Activated CD4-positive, alpha-beta T cell treated with anti-CD3 and anti-CD28 coated beads, Interleukin-2, amount 50 U/mL, for 16 hours (primary cell): ENCODE results near the gene OR4F6.
"Not testable (repeated sequence)": the region's sequence is repeated elsewhere in the genome, so short reads cannot be mapped to it uniquely, and the experiment has no call there.

ENCODE experiments used
- DNase-seq: peaks from one replicate; pipeline ENCODE4 v3.0.0-alpha.2; 2020

OR4F6 gene

DNA sequence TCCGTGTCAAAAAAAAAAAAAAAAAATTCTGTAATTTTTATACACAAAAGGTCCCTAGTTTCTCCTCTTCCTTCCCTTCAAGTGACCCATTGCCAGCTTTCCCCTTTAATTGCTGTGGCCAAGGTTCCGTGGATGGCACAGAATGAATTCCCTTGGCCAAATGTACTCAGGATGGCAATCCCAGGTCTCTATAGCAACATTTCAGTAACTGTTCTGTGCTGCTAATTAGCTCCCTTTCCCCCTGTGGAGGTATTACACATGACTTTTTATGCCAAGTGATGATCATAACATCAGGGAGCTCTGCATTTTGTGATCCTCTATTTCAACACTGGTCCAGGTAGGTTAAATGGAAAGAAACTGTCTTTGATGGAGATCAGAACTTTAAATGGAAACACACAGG is at the start of gene OR4F6:
Gene OR4F6, plus strand, starts transcription at position 301 of the 400 bp plus-strand sequence. CDS start 2,211 bp downstream, outside the sequence.
- no peak for DNase-seq

DNA sequence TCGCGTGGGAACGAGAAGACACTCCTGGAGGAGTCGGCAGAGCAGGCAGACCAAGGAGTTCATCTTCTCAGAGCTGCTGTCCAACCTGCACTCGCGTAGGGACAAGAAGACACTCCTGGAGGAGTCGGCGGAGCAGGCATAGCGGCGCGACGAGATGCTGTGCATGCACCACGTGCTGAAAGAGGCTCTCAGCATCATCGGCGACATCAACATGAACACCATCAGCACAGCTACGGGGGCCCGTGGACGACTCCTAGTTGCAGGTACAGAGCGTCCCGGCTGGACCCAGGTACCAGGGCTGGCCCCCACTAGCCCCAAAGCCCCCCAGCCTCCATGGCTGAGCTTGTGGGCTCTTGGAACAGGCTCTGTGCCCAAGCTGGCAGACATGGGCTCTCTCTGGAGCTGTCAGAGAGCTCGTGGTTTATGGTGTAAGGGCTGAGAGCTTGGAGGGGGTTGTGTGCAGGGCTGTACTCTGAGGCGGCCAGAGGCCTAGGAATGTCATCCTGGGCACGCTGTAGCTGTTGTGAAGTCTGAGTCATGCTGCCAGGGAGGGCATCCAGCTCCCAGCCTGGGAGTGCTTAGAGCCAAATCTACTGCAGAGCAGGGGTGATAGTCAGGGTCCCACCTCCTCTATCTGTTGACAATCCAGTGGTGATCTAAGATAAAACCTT is 38.5 kb upstream of the OR4F6 start:
- not testable (repeated sequence) for DNase-seq

DNA sequence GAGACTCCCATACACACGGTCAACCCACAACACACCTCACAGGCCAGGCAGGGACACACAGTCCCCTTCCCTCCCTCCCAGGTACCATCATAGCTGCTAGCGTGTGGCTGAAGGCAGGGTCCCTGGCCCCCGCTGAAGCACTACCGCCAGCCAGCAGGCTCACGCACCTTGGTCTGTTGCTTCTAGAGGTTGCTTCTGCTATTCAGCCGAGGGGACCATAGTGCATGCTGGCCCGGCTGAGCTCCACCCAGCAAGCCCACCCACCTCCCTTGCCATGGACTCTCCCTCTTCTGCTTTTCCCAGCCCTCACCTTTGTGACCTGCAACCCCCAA is 38.0 kb upstream of the OR4F6 start:
- not testable (repeated sequence) for DNase-seq

- no peak for DNase-seq
Observed at GRCh38 chr15:101765772-101766456, 37.4 kb upstream of the OR4F6 start.

DNA sequence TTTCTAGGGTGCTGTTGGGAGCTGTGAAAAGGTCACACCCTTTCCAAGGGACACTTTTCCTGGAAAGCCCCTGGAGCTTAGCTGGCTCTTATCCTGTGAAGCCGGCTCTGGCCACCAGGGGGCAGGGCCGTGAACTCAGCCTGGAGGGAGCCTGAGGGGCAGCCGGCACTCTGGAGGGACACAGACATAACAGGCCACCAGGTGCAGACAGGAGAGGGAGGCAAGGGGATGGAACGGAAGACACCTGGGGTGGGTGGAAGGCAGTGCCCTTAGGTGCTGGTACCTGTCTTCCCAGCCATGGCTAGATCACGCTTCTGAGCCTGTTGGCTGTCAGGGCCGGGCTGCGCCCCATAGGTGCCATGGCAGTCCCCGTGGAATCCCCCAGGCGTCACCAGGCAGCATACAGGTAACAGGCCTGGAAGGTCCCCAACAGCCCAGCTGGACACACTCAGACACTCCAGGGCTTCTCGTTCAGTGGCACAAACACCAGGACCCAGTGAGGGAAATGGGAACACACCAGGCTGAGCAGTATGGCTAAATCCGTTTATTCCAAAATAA is 36.1 kb upstream of the OR4F6 start:
- DNase-seq, result not testable (repeated sequence)

- DNase-seq, result no peak
Observed at GRCh38 chr15:101772921-101773320, 30.4 kb upstream of the OR4F6 start.

DNA sequence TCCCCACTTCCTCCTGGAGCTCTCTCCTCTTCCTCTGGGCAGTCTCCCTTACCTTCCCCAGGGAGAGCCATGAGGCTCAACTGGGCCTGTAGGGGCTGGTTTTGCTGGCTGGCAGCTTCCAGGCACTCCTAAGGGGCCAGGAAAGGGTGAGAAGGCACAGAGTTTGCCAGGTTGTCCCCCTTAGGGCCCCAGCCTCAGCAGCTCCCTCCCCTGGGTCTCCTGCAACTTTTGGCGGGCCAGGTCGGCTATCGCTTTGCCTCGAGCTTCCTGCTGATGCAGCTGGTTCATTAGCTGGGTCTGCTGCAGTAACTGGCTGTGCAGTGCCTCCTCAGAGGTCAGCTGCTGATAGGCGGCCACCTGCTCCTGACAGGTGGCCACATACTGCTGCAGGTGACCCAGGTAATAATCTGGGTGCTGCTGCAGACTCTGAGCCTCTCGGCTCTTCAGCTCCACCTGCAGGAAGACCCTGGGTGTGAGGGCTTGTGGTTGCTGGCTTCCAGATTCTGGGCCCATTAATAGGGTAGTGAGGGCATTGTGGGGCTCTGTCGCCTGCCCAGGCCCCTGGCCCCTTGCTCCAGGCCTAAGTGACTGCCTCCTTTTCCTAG is 29.7 kb upstream of the OR4F6 start:
- DNase-seq, result peak; percentile 14

DNA sequence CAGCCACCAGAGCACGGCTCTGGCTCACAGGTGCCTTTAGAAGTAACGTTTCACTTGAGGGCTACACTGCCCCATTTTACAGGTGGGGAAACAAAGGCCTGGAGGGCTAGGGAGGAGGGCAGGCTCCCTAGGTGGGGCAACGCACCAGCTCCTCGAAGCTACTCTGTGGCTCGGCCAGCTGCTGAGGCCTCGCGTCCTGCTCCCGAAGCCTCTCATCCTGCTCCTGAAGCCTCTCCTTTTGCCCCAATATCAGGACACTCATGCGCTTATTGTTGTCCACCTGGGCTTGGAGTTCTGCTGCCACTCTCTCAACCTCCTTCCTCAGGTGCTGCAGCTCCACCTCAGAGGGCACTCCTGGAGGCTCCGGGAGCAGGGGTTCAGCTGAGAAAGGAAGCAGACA is 28.2 kb upstream of the OR4F6 start:
- no peak for DNase-seq

- not testable (repeated sequence) for DNase-seq
Observed at GRCh38 chr15:101778576-101778975, 24.7 kb upstream of the OR4F6 start.

- DNase-seq, result not testable (repeated sequence)
Observed at GRCh38 chr15:101780225-101780624, 23.1 kb upstream of the OR4F6 start.

- DNase-seq, result no peak
Observed at GRCh38 chr15:101781928-101782327, 21.4 kb upstream of the OR4F6 start.

- DNase-seq, result no peak
Observed at GRCh38 chr15:101784644-101785043, 18.7 kb upstream of the OR4F6 start.

- DNase-seq, result not testable (repeated sequence)
Observed at GRCh38 chr15:101786422-101786821, 16.9 kb upstream of the OR4F6 start.

DNA sequence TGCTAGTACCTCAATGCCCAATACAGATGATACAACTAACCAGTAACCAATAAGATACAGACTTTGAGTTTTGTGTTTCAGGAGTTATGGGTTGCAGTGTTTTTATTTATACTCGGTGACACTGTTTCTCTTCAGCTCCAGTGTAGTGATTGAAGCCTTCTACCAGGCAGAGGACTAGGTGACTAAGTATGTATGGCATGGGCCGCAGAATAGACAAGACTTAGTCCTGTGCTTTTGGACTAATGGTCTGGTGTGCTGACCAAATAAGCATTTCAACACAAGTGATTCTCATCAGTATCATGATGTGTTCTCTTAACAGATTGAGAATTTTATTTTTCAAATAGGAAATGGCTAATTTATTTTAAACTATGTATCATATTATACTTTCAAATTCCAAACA is 15.3 kb upstream of the OR4F6 start:
- not testable (repeated sequence) for DNase-seq

DNA sequence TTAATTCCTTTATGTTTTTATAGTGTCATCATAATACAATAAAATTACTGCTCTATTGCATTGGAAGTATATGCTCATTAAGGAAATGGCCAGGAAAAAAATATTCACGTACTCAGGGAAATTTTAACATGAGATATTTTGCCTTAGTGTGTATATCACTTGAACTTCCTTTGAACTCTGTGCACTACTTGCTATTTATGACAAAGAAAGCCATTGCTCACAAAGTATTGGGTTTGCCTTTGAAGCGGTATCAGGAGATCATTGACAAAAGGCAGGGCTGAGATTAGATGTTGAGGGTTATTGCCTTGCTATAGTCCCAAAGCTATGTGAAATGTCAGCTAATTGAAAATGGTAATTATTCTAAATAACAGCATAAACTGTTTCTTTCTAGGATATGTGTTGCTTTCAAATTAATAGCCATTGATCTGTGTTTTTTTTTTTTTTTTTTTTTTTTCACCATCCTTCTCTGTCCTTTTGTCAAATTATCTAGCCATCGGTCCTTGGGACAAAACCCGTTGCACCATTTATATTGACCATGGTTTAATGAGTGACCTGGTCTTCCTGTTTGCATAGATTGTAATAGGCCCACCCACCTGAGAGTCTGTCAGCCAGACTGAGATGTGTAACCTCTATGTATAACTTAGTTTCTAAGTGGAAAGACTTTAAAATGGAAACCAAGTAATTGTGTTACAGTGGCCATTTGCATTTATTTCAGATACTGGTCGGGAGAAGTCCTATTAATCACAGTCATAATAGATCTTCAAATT is 14.6 kb upstream of the OR4F6 start:
- DNase-seq, result not testable (repeated sequence)

GRCh38 chr15:101790748-101791147 is 12.6 kb upstream of the OR4F6 start:
- DNase-seq, result not testable (repeated sequence)

DNA sequence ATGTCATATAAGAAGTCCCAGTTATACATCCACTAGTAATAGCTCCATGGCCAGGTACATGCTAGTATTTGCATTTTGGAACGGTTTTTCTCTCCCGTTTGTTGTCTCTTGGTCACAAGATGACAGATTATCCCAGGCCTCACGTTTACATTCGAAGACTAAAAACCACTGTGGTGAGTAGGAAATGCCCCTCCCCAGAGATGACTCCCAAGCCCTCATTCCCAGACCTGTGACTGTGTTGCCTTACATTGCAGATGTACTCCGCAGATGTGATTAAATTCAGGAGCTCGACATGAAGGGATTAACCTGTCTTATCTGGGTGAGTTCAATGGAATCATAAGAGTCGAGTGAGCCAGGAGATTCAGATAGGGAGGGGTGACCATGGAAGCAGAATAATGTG is 9.3 kb upstream of the OR4F6 start:
- not testable (repeated sequence) for DNase-seq

DNA sequence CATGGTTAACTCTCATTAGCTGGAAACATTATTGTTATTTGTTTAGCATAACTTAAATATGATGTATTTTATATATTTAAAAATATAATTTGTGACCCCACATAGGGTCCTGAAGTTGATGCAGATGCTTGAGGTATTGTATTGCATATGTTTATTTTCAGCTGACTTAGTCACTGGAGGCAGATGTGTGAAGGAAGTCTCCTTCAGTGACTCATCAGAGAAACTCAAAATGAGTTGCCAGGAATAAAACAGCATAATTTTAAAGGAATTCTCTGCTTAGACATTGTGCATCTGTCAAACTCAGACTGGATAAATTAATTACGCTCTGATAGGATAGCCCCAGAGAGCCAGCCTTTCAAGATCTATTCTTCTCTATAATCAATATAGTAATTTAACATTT is 7.9 kb upstream of the OR4F6 start:
- no peak for DNase-seq

DNA sequence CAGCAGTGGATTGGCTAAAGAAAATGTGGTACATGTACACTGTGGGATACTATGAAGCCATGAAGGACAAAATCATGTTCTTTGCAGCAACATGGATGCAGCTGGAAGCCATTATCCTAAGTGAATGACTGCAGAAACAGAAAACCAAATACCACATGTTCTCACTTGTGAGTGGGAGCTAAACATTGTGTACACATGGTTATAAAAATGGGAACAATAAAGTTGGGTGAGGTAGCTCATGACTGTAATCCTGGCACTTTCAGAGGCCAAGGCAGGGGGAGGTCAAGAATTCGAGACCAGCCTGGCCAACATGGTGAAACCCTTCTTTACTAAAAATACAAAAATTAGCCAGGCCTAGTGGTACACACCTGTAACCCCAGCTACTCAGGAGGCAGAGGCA is 3.6 kb upstream of the OR4F6 start:
- no peak for DNase-seq

DNA sequence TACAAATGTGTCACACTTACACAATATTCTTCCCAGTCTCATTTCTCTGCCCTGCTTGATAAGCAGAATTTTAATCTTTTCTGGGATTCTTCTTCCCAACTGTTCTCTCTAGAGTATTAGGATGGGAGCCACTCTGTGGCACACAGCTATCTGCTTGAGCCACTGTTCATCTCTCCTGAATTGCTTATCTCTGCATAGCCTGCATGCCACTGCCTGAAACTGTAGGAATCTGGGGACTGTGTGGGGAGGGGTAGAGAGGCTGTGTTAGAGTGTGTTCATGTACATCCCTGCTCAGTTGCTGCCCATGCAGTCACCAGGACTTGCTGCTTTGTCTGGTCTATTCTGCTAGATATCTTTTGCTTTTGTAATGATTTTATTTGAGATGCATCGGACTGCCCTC is 2.3 kb upstream of the OR4F6 start:
- no peak for DNase-seq

DNA sequence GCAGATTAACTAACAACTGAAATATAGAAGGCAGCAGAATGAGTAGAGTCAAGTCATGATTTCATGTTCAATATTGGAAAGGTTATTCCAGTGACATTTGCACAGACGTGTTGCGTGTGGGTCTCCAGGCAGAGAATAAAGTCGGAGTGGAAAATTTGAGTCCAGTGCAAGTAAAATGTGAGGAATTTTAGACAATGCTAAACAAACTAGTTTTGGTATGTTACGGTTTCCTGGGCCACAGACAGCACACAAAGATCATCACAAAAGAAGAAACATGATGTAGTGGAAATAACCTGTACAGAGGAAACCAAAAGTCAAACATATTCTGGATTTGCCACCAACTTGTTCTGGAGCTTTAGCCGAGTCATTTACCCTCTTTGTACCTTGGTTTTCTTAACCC is 367 bp downstream of the OR4F6 start:
- no peak for DNase-seq

GRCh38 chr15:101804375-101804774 is 1.1 kb downstream of the OR4F6 start:
- no peak for DNase-seq

DNA sequence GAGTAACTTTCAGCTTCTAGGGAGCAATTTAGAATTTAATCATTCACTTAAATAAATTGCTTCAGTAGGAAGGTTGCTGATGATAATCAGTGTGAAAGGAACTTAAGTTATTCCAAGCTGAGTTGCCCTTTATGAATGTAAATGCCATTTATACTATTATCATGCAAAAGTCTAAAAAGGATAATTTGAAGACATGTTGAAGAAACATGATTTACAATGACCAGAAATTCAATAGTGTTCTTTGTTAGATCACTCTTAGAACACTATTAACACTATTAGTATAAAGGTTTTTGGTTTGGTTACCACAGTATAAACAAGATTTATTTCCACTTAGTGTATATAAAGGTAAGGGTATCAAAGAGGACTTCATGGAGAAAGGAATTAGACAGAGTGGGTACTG is 1.6 kb downstream of the OR4F6 start:
- DNase-seq, result no peak
